Measurements from ENCODE around the gene AP3S2. TPM values are rescaled to one million over a fixed set of nuclear protein-coding genes. Genes with fewer than 3 reads are reported as not detected.
"Not testable (repeated sequence)": the region's sequence is repeated elsewhere in the genome, so short reads cannot be mapped to it uniquely, and the experiment has no call there.

AP3S2 gene
- total RNA-seq, 6 experiments from 2014 or later = 30.9 to 37.9 (median 33.4) TPM

- Mint-ChIP-seq H3K36me3 (ENCODE audit: low read depth) (no peaks in the 10 kb centered on the region), H3K27ac (no peak overlapping the region), H3K9me3 (no peaks in the 10 kb centered on the region), H3K27me3 (ENCODE audit: insufficient read depth) (no peaks in the 10 kb centered on the region), H3K4me3 (no peak overlapping the region), H3K4me1 (ENCODE audit: low read depth) (peaks cover 13% of the 10 kb centered on the region)
- peak; percentile 77 for TF ChIP-seq CTCF (IDR thresholded peaks at IDR 0.05)
- DNase-seq = peak; percentile 57
Measured at GRCh38 chr15:89898614-89899294, 5.0 kb upstream of the AP3S2 start.

- no peaks in the 10 kb centered on the region for H3K9me3 Mint-ChIP-seq
- H3K27me3 Mint-ChIP-seq (ENCODE audit: insufficient read depth) = no peaks in the 10 kb centered on the region
- H3K27ac Mint-ChIP-seq = no peak overlapping the region
- H3K4me1 Mint-ChIP-seq (ENCODE audit: low read depth) = peaks cover 17% of the 10 kb centered on the region
- no peak overlapping the region for H3K4me3 Mint-ChIP-seq
- no peak for TF ChIP-seq CTCF (IDR thresholded peaks at IDR 0.05)
- DNase-seq = no peak
- H3K36me3 Mint-ChIP-seq (ENCODE audit: low read depth) = peaks cover 4% of the 10 kb centered on the region; the same call in 1 of the 2 replicates
Measured at GRCh38 chr15:89898146-89898545, 4.4 kb upstream of the AP3S2 start.

- Mint-ChIP-seq H3K4me1 (ENCODE audit: low read depth) (peaks cover 42% of the 10 kb centered on the region), H3K27me3 (ENCODE audit: insufficient read depth) (no peaks in the 10 kb centered on the region; the same call in 1 of the 2 replicates), H3K36me3 (ENCODE audit: low read depth) (peaks cover 9% of the 10 kb centered on the region; the same call in 1 of the 2 replicates), H3K9me3 (no peaks in the 10 kb centered on the region), H3K4me3 (peak overlapping the region; percentile 99), H3K27ac (peak overlapping the region; percentile 97)
- no peak for TF ChIP-seq CTCF (IDR thresholded peaks at IDR 0.05)
- DNase-seq = no peak
Measured at GRCh38 chr15:89893027-89893426, 767 bp downstream of the AP3S2 start.

GRCh38 chr15:89888214-89888804 lies 5.5 kb downstream of the AP3S2 start:
- peak; percentile 86 for DNase-seq
- Mint-ChIP-seq H3K4me3 (no peak overlapping the region), H3K4me1 (ENCODE audit: low read depth) (peaks cover 29% of the 10 kb centered on the region), H3K36me3 (ENCODE audit: low read depth) (peaks cover 11% of the 10 kb centered on the region; the same call in 1 of the 2 replicates), H3K27me3 (ENCODE audit: insufficient read depth) (no peaks in the 10 kb centered on the region; the same call in 1 of the 2 replicates), H3K27ac (peak overlapping the region; percentile 24; the same call in 1 of the 2 replicates), H3K9me3 (no peaks in the 10 kb centered on the region)
- TF ChIP-seq CTCF (IDR thresholded peaks at IDR 0.05) = peak; percentile 81

- Mint-ChIP-seq H3K27me3 (ENCODE audit: insufficient read depth) (no peaks in the 10 kb centered on the region), H3K36me3 (ENCODE audit: low read depth) (peaks cover 13% of the 10 kb centered on the region; the same call in 1 of the 2 replicates), H3K27ac (no peak overlapping the region), H3K9me3 (no peaks in the 10 kb centered on the region), H3K4me1 (ENCODE audit: low read depth) (peaks cover 10% of the 10 kb centered on the region), H3K4me3 (no peak overlapping the region)
- no peak for TF ChIP-seq CTCF (IDR thresholded peaks at IDR 0.05)
- DNase-seq = peak; percentile 4
Measured at GRCh38 chr15:89885611-89886010, 8.2 kb downstream of the AP3S2 start.

- H3K27ac Mint-ChIP-seq; DNase-seq; H3K4me3 Mint-ChIP-seq; H3K9me3 Mint-ChIP-seq; H3K4me1 Mint-ChIP-seq (ENCODE audit: low read depth); H3K27me3 Mint-ChIP-seq (ENCODE audit: insufficient read depth): not testable (repeated sequence)
- H3K36me3 Mint-ChIP-seq (ENCODE audit: low read depth) = peaks cover 13% of the 10 kb centered on the region; the same call in 1 of the 2 replicates
Measured at GRCh38 chr15:89885179-89885578, 8.6 kb downstream of the AP3S2 start.

All from HFFc6 (cell line).